Ammon's horn (tissue), 1 donor: ENCODE measurements around the gene CNBP.
"Not testable (repeated sequence)": the region's sequence is repeated elsewhere in the genome, so short reads cannot be mapped to it uniquely, and the experiment has no call there.

Experiments used
- DNase-seq: peaks from one replicate; pipeline ENCODE4 v3.0.0-alpha.2; 2016; ENCODE audit warnings: low spot score

Gene CNBP

GRCh38 chr3:129184784-129185542 lies 1.3 kb upstream of the CNBP start:
- DNase-seq: not testable (repeated sequence)

- DNase-seq: peak; percentile 40
These were observed 631 bp upstream of the CNBP start for GRCh38 chr3:129184396-129184657.

- no peak for DNase-seq
These were observed 1.1 kb downstream of the CNBP start for GRCh38 chr3:129182390-129183185.

- no peak for DNase-seq
These were observed 1.9 kb downstream of the CNBP start for GRCh38 chr3:129181819-129182218.

- DNase-seq: no peak
These were observed 3.2 kb downstream of the CNBP start for GRCh38 chr3:129180461-129180860.

GRCh38 chr3:129176051-129176450 lies 7.6 kb downstream of the CNBP start:
- no peak for DNase-seq

GRCh38 chr3:129173725-129174124 lies 10.0 kb downstream of the CNBP start:
- no peak for DNase-seq

GRCh38 chr3:129173206-129173605 lies 10.5 kb downstream of the CNBP start:
- no peak for DNase-seq

- no peak for DNase-seq
These were observed 16.9 kb downstream of the CNBP start for GRCh38 chr3:129166579-129167332.

GRCh38 chr3:129165594-129165993 lies 18.1 kb downstream of the CNBP start:
- DNase-seq: not testable (repeated sequence)

GRCh38 chr3:129164500-129164899 lies 19.2 kb downstream of the CNBP start:
- no peak for DNase-seq

GRCh38 chr3:129162729-129163579 lies 20.7 kb downstream of the CNBP start:
- DNase-seq: no peak

- DNase-seq: peak; percentile 7
These were observed 21.8 kb downstream of the CNBP start for GRCh38 chr3:129161860-129162271.

- DNase-seq: peak; percentile 92
These were observed 22.5 kb downstream of the CNBP start, which contains the start of gene ISY1 for GRCh38 chr3:129160891-129161859. TSS of gene ISY1 (minus strand) at chr3:129161063. CDS start at chr3:129160975, 88 bp downstream.

- no peak for DNase-seq
These were observed 38.9 kb downstream of the CNBP start for GRCh38 chr3:129144786-129145185.

GRCh38 chr3:129141011-129141410 lies 42.7 kb downstream of the CNBP start:
- DNase-seq: not testable (repeated sequence)

- DNase-seq: no peak
These were observed 43.8 kb downstream of the CNBP start for GRCh38 chr3:129139911-129140310.

GRCh38 chr3:129136275-129136674 lies 47.4 kb downstream of the CNBP start:
- not testable (repeated sequence) for DNase-seq

GRCh38 chr3:129132097-129132866 lies 51.4 kb downstream of the CNBP start:
- DNase-seq: no peak
